ENCODE data around the gene ROBO4.

DNA sequence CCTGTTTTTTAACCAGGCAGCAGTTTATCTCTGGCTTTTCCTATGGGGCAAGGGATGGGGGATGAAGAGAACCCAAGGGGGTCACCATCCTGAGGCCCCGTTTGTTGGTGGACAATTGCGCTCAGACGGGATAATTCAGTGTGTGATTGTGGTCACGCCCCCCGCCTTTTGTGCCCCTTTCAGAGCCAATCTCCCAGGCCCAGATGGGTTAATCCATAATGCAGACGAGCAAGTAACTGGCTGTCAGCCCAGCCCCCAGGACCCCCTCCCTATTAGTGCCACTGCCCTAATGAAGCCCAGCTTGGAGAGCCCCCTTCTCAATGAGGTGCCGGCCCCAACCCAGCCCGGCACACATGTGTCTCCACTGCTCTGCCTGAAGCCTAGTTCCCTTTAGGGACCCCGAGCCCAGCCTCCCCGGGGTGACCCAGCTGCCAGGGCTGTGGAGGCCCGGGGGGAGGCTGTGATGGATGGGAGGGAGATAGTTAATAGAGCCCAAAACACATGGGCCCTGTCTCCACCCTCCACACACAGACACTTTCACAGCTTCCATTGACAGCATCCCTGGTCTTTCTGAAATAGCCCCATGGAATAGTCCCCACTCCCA lies 51.5 kb downstream of the ROBO4 start:
- TF ChIP-seq CTCF (IDR thresholded peaks at IDR 0.05) (no peak), POLR2A (IDR thresholded peaks at IDR 0.05) (no peak)
